Hematopoietic multipotent progenitor cell treated with erythropoietin and hydrocortisone succinate and interleukin-3 and kit ligand, for 17 days (in vitro differentiated cells): ENCODE measurements around the gene JHY.

Experiments
- DNase-seq: peaks from one replicate; pipeline ENCODE4 v3.0.0-alpha.2; 2015; ENCODE audit warnings: low spot score

JHY gene

GRCh38 chr11:122872046-122872445 is 10.5 kb upstream of the JHY start:
- no peak for DNase-seq

GRCh38 chr11:122874991-122875390 is 7.6 kb upstream of the JHY start:
- no peak for DNase-seq

- no peak for DNase-seq
Observed at GRCh38 chr11:122877732-122878131, 4.8 kb upstream of the JHY start.

- no peak for DNase-seq
Observed at GRCh38 chr11:122879785-122880184, 2.8 kb upstream of the JHY start.

- no peak for DNase-seq
Observed at GRCh38 chr11:122882857-122883645, 492 bp downstream of the JHY start.

- DNase-seq = no peak
Observed at GRCh38 chr11:122883646-122883979, 1.1 kb downstream of the JHY start.

GRCh38 chr11:122888162-122888561 is 5.6 kb downstream of the JHY start:
- no peak for DNase-seq

GRCh38 chr11:122893131-122893530 is 10.6 kb downstream of the JHY start:
- no peak for DNase-seq

GRCh38 chr11:122895563-122895962 is 13.0 kb downstream of the JHY start:
- no peak for DNase-seq

- no peak for DNase-seq
Observed at GRCh38 chr11:122897606-122898210, 15.1 kb downstream of the JHY start.

- DNase-seq = no peak
Observed at GRCh38 chr11:122898799-122899198, 16.2 kb downstream of the JHY start.

GRCh38 chr11:122900587-122901202 is 18.1 kb downstream of the JHY start:
- DNase-seq = no peak

- DNase-seq = no peak
Observed at GRCh38 chr11:122902951-122903350, 20.4 kb downstream of the JHY start.

GRCh38 chr11:122910775-122911174 is 28.2 kb downstream of the JHY start:
- no peak for DNase-seq

- no peak for DNase-seq
Observed at GRCh38 chr11:122917311-122917710, 34.8 kb downstream of the JHY start.

- DNase-seq = no peak
Observed at GRCh38 chr11:122918734-122919133, 36.2 kb downstream of the JHY start.

- no peak for DNase-seq
Observed at GRCh38 chr11:122920579-122920978, 38.0 kb downstream of the JHY start.

- no peak for DNase-seq
Observed at GRCh38 chr11:122922893-122923292, 40.3 kb downstream of the JHY start.

GRCh38 chr11:122923302-122923701 is 40.7 kb downstream of the JHY start:
- DNase-seq = no peak

- no peak for DNase-seq
Observed at GRCh38 chr11:122931510-122931909, 49.0 kb downstream of the JHY start.

GRCh38 chr11:122933416-122933815 is 50.9 kb downstream of the JHY start:
- no peak for DNase-seq

GRCh38 chr11:122937983-122938382 is 55.4 kb downstream of the JHY start:
- no peak for DNase-seq

- DNase-seq = no peak
Observed at GRCh38 chr11:122938557-122938956, 56.0 kb downstream of the JHY start.

GRCh38 chr11:122951211-122951610 is 68.7 kb downstream of the JHY start:
- DNase-seq = no peak
